A549 (cell line): ENCODE results near the gene MCTP2. TPM values are rescaled to one million over a fixed set of nuclear protein-coding genes. Genes with fewer than 3 reads are reported as not detected.

Experiments
- ATAC-seq, 2 experiments: fragments of 200-7000 bp in 1 of 2; fragments of >200 bp in 1 of 2; cut with Nextera tagmentation in 1 of 2; cut with Tn5 transposase in 1 of 2; 3 replicates each; pipeline versions ENCODE4 v1.8.0 to v1.9.1; 2018 to 2020; ENCODE audit warnings: mild to moderate bottlenecking in 1 of 2, moderate library complexity in 1 of 2
- CTCF ChIA-PET: fragments of 300-600 bp; sonication (Branson Sonifier 250); formaldehyde crosslinking; extraction: SDS; loops from one replicate; lab custom pipeline; 2021; ENCODE audit warnings: antibody characterized with exemption, inconsistent platforms; lab: Yijun Ruan, JAX
- POLR2A ChIA-PET: fragments of 350-600 bp; formaldehyde crosslinking; extraction: SDS; loops from one replicate; lab custom pipeline; 2021; ENCODE audit warnings: antibody characterized with exemption, inconsistent platforms; lab: Yijun Ruan, JAX
- DNase-seq, 2 experiments: peaks; one replicate each; pipeline versions ENCODE4 v3.0.0 to v3.0.0-alpha.2; 2011 to 2016; ENCODE audit warnings: low read depth in 1 of 2, low spot score in 1 of 2
- FAIRE-seq: peaks from 2 replicates; lab custom pipeline; 2011; peaks lifted over from hg19 to GRCh38; lab: Jason Lieb, UNC
- H3K27ac ChIP-seq, 2 experiments: fragments of >200 bp; sonication (Bioruptor Twin); formaldehyde crosslinking; 3 replicates each; pipeline ENCODE4 v1.5.1; 2016 to 2017
- H3K4me1 ChIP-seq: fragments of >200 bp; sonication (Bioruptor Twin); formaldehyde crosslinking; 3 replicates; pipeline ENCODE4 v1.6.1; 2016
- H3K4me2 ChIP-seq: fragments of >200 bp; sonication (Bioruptor Twin); formaldehyde crosslinking; 3 replicates; pipeline ENCODE4 v1.6.1; 2016
- H3K4me3 ChIP-seq: fragments of >200 bp; sonication (Bioruptor Twin); formaldehyde crosslinking; 3 replicates; pipeline ENCODE4 v1.5.1; 2016
- H3K9me3 ChIP-seq: fragments of >200 bp; sonication (Bioruptor Twin); formaldehyde crosslinking; 3 replicates; pipeline ENCODE4 v1.6.1; 2016
- BCL3 ChIP-seq: fragments of >200 bp; sonication (Bioruptor Twin); formaldehyde crosslinking; IDR thresholded peaks from 3 replicates; pipeline ENCODE4 v1.6.1; 2016
- BHLHE40 ChIP-seq: IDR thresholded peaks from 2 replicates; pipeline ENCODE4 v1.6.1; 2012; ENCODE audit warnings: low read depth, low read length, inconsistent platforms
- CBX2 ChIP-seq: fragments of 200-600 bp; sonication (generic); IDR thresholded peaks from 2 replicates; pipeline ENCODE4 v1.6.1; 2016; ENCODE audit warnings: low read depth, mild to moderate bottlenecking, borderline replicate concordance
- CEBPB ChIP-seq, 2 experiments: fragments of >200 bp in 1 of 2; sonication (Bioruptor Twin) in 1 of 2; formaldehyde crosslinking in 1 of 2; IDR thresholded peaks; 2 replicates each; pipeline ENCODE4 v1.6.1; 2012 to 2016
- EP300 ChIP-seq, 2 experiments: fragments of >200 bp; sonication (Bioruptor Twin); formaldehyde crosslinking; IDR thresholded peaks; 2 replicates in 1 of 2; 3 replicates in 1 of 2; pipeline ENCODE4 v1.6.1; 2016 to 2017
- ESRRA ChIP-seq: fragments of 150-350 bp; IDR thresholded peaks from 2 replicates; pipeline ENCODE4 v1.6.1; 2014; ENCODE audit warnings: mild to moderate bottlenecking, low read length, borderline replicate concordance
- FOSB ChIP-seq: fragments of 250-450 bp; sonication (Bioruptor Pico); IDR thresholded peaks from 2 replicates; pipeline ENCODE4 v1.5.0; 2020; ENCODE audit warnings: mild to moderate bottlenecking, moderate library complexity
- FOSL2 ChIP-seq, 2 experiments: fragments of 450-650 bp in 1 of 2; fragments of >200 bp in 1 of 2; sonication (Bioruptor Twin) in 1 of 2; formaldehyde crosslinking; IDR thresholded peaks; 2 replicates each; pipeline versions ENCODE4 v1.5.0 to v1.6.1; 2016 to 2020; ENCODE audit warnings: mild to moderate bottlenecking in 1 of 2, moderate library complexity in 1 of 2
- HDAC2 ChIP-seq: fragments of 200-600 bp; sonication (generic); IDR thresholded peaks from 2 replicates; pipeline ENCODE4 v1.6.1; 2016
- HMGXB4 ChIP-seq: fragments of 250-450 bp; sonication (Bioruptor Pico); IDR thresholded peaks from 2 replicates; pipeline ENCODE4 v1.5.0; 2021; ENCODE audit warnings: mild to moderate bottlenecking, moderate library complexity, borderline replicate concordance
- HOXA7 ChIP-seq: fragments of 250-450 bp; sonication (Bioruptor Pico); IDR thresholded peaks from 2 replicates; pipeline ENCODE4 v1.5.0; 2020; ENCODE audit warnings: mild to moderate bottlenecking, moderate library complexity
- HOXB5 ChIP-seq: fragments of 250-450 bp; sonication (Bioruptor Pico); IDR thresholded peaks from 2 replicates; pipeline ENCODE4 v1.5.0; 2020; ENCODE audit warnings: mild to moderate bottlenecking, moderate library complexity
- JUN ChIP-seq, 2 experiments: fragments of >200 bp; sonication (Bioruptor Twin); formaldehyde crosslinking; IDR thresholded peaks; 2 replicates in 1 of 2; 3 replicates in 1 of 2; pipeline ENCODE4 v1.6.1; 2016 to 2017
- KDM5A ChIP-seq: fragments of 200-600 bp; sonication (generic); IDR thresholded peaks from 2 replicates; pipeline ENCODE4 v1.6.1; 2016; ENCODE audit warnings: antibody characterized with exemption, mild to moderate bottlenecking
- MAZ ChIP-seq: fragments of 150-350 bp; IDR thresholded peaks from 2 replicates; pipeline ENCODE4 v1.6.1; 2014; ENCODE audit warnings: antibody characterized with exemption, low read depth, low read length, borderline replicate concordance
- NPAS2 ChIP-seq: fragments of 250-450 bp; sonication (Bioruptor Pico); IDR thresholded peaks from 2 replicates; pipeline ENCODE4 v1.8.0; 2022; ENCODE audit warnings: mild to moderate bottlenecking, moderate library complexity, borderline replicate concordance
- PHF8 ChIP-seq: fragments of 200-600 bp; sonication (generic); IDR thresholded peaks from 2 replicates; pipeline ENCODE4 v1.6.1; 2016; ENCODE audit warnings: low read depth, mild to moderate bottlenecking, antibody characterized with exemption, moderate library complexity, borderline replicate concordance
- POLR2A ChIP-seq: IDR thresholded peaks from 2 replicates; pipeline ENCODE4 v1.6.1; 2012; ENCODE audit warnings: mild to moderate bottlenecking, low read length
- RAD21 ChIP-seq, 2 experiments: fragments of >200 bp in 1 of 2; sonication (Bioruptor Twin) in 1 of 2; formaldehyde crosslinking in 1 of 2; IDR thresholded peaks in 1 of 2; conservative IDR thresholded peaks in 1 of 2; 2 replicates in 1 of 2; 3 replicates in 1 of 2; pipeline ENCODE4 v1.6.1; 2012 to 2018; ENCODE audit warnings: inconsistent platforms in 1 of 2
- RCOR1 ChIP-seq: fragments of 150-350 bp; IDR thresholded peaks from 2 replicates; pipeline ENCODE4 v1.6.1; 2014; ENCODE audit warnings: antibody characterized with exemption, low read length, low read depth
- RFX5 ChIP-seq: fragments of 450-650 bp; IDR thresholded peaks from 2 replicates; pipeline ENCODE4 v1.7.1; 2014; ENCODE audit warnings: antibody characterized with exemption, mild to moderate bottlenecking, moderate library complexity
- RNF2 ChIP-seq: fragments of 200-600 bp; sonication (generic); IDR thresholded peaks from 2 replicates; pipeline ENCODE4 v1.6.1; 2016; ENCODE audit warnings: low read depth, mild to moderate bottlenecking, antibody characterized with exemption, moderate library complexity, borderline replicate concordance
- SREBF2 ChIP-seq: fragments of 450-650 bp; IDR thresholded peaks from 2 replicates; pipeline ENCODE4 v1.6.1; 2014; ENCODE audit warnings: mild to moderate bottlenecking, moderate library complexity
- TP53 ChIP-seq: fragments of 250-450 bp; sonication (Bioruptor Pico); IDR thresholded peaks from 2 replicates; pipeline ENCODE4 v1.5.0; 2021; ENCODE audit warnings: mild to moderate bottlenecking, moderate library complexity
- ZFP36 ChIP-seq: fragments of 450-650 bp; IDR thresholded peaks from 2 replicates; pipeline ENCODE4 v1.6.1; 2014; ENCODE audit warnings: borderline replicate concordance; ENCODE audit not compliant: partially characterized antibody
- ZNF302 ChIP-seq: fragments of 250-450 bp; sonication (Bioruptor Pico); IDR thresholded peaks from 2 replicates; pipeline ENCODE4 v1.9.0; 2021; ENCODE audit warnings: inconsistent platforms, mild to moderate bottlenecking, moderate library complexity
- ZSCAN20 ChIP-seq: fragments of 250-450 bp; sonication (Bioruptor Pico); IDR thresholded peaks from 2 replicates; pipeline ENCODE4 v1.8.0; 2022; ENCODE audit warnings: mild to moderate bottlenecking, moderate library complexity
- WGBS: methylation state at CpG from one replicate; pipeline ENCODE4 v1.1.6; 2017; ENCODE audit errors: missing lambda C conversion rate; 5-methylcytosine and 5-hydroxymethylcytosine counted together
- polyA plus RNA-seq, 4 experiments: library from polyadenylated mRNA; depleted of rRNA in 3 of 4; stranded (reverse); fragments of >200 nt; fragmentation: RNase III in 1 of 4; extraction: RNeasy Plus Mini Kit Qiagen cat#74134 plus additional on column Dnase treatment in 1 of 4; gene quantifications; 2 replicates in 3 of 4; 3 replicates in 1 of 4; pipeline ENCODE4 v1.2.3, GENCODE V29; 2011 to 2017
- TF ChIP-seq, protein P1 (sequence below): fragments of 450-650 bp; IDR thresholded peaks from 2 replicates; pipeline ENCODE4 v1.6.1; 2014; ENCODE audit warnings: antibody characterized with exemption
- TF ChIP-seq, protein P2 (sequence below): fragments of >200 bp; sonication (Bioruptor Twin); formaldehyde crosslinking; IDR thresholded peaks from 2 replicates; pipeline ENCODE4 v1.6.1; 2016

MCTP2 gene
- polyA plus RNA-seq, 2 of the 4 experiments (the other 2 are of a cell fraction), result not detected

GRCh38 chr15:94233441-94233840, 2.1 kb downstream of the MCTP2 start:
- ATAC-seq (no peak), DNase-seq (no peak), FAIRE-seq (no peak)
- 2% methylated on average over 3 of the region's 3 CpGs for WGBS
- CTCF ChIA-PET, result no interaction called here
- no peak overlapping the region for H3K4me2 ChIP-seq
- H3K4me3 ChIP-seq, result no peak overlapping the region
- POLR2A ChIA-PET, result no interaction called here
- H3K4me1 ChIP-seq, result no peaks in the 10 kb centered on the region
- H3K27ac ChIP-seq, result no peak overlapping the region
- TF ChIP-seq RCOR1 (no peak), FOSL2 (IDR thresholded peaks at IDR 0.05) (no peak), FOSL2 (CRISPR knock-in tag; IDR thresholded peaks at IDR 0.05) (no peak), HOXA7 (CRISPR knock-in tag) (no peak)
- TF ChIP-seq, protein P1, sequence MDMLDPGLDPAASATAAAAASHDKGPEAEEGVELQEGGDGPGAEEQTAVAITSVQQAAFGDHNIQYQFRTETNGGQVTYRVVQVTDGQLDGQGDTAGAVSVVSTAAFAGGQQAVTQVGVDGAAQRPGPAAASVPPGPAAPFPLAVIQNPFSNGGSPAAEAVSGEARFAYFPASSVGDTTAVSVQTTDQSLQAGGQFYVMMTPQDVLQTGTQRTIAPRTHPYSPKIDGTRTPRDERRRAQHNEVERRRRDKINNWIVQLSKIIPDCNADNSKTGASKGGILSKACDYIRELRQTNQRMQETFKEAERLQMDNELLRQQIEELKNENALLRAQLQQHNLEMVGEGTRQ, result no peak
- no peaks in the 10 kb centered on the region; the same call in 2 of the 3 replicates for H3K9me3 ChIP-seq

- no peak overlapping the region for H3K27ac ChIP-seq
- TF ChIP-seq ZNF302 (CRISPR knock-in tag) (no peak), HMGXB4 (CRISPR knock-in tag) (no peak), HOXA7 (CRISPR knock-in tag) (no peak), RNF2 (no peak), MAZ (no peak), EP300 (IDR thresholded peaks at IDR 0.05) (no peak), CEBPB (IDR thresholded peaks at IDR 0.05) (no peak), NPAS2 (no peak), RCOR1 (no peak), PHF8 (no peak), RFX5 (no peak), FOSL2 (IDR thresholded peaks at IDR 0.05) (no peak), FOSL2 (CRISPR knock-in tag; IDR thresholded peaks at IDR 0.05) (no peak), FOSB (no peak), TP53 (CRISPR knock-in tag) (no peak)
- H3K4me3 ChIP-seq, result no peak overlapping the region
- FAIRE-seq (no peak), DNase-seq (no peak), ATAC-seq (no peak)
- H3K9me3 ChIP-seq, result peaks cover 2% of the 10 kb centered on the region; the same call in 1 of the 3 replicates
- ChIA-PET CTCF (no interaction called here), POLR2A (no interaction called here)
- WGBS, result 1% methylated on average over 3 of the region's 3 CpGs
- no peaks in the 10 kb centered on the region for H3K4me1 ChIP-seq
- no peak overlapping the region for H3K4me2 ChIP-seq
Measured at GRCh38 chr15:94234300-94234699, 2.9 kb downstream of the MCTP2 start.

DNA sequence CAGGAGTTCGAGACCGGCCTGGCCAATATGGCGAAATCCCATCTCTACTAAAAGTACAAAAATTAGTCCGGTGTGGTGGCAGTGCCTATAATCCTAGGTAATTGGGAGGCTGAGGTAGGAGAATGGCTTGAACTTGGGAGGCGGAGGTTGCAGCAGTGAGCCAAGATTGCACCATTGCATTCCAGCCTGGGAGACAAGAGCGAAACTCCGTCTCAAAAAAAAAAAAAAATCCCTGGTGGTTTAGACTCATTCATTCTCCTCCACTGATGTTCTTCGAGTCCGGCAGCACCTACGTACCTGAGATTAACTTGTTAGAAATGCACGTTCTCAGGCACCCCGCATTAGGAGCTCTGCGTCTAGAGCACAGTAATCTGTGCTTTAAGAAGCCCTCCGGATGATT, 3.7 kb downstream of the MCTP2 start:
- DNase-seq (no peak), FAIRE-seq (no peak), ATAC-seq (no peak)
- H3K4me3 ChIP-seq, result no peak overlapping the region
- TF ChIP-seq ZSCAN20 (no peak), KDM5A (no peak), ESRRA (no peak), PHF8 (no peak), HDAC2 (no peak), POLR2A (no peak), BHLHE40 (no peak), CBX2 (no peak), SREBF2 (no peak), FOSL2 (IDR thresholded peaks at IDR 0.05) (no peak), FOSL2 (CRISPR knock-in tag; IDR thresholded peaks at IDR 0.05) (no peak), NPAS2 (no peak), HOXB5 (no peak), TP53 (CRISPR knock-in tag) (no peak), JUN (IDR thresholded peaks at IDR 0.05) (no peak), BCL3 (no peak), RAD21 (conservative IDR thresholded peaks at IDR 0.05 in 1 of 2, IDR thresholded peaks at IDR 0.05 in 1 of 2) (no peak), ZFP36 (no peak), CEBPB (IDR thresholded peaks at IDR 0.05) (no peak)
- TF ChIP-seq, protein P2, sequence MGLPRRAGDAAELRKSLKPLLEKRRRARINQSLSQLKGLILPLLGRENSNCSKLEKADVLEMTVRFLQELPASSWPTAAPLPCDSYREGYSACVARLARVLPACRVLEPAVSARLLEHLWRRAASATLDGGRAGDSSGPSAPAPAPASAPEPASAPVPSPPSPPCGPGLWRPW, result no peak
- TF ChIP-seq, protein P1, result no peak
- no peak overlapping the region for H3K27ac ChIP-seq
- no peak overlapping the region for H3K4me2 ChIP-seq
- POLR2A ChIA-PET, result no interaction called here
- CTCF ChIA-PET, result interaction anchor here (0.7 kb wide), 1 partner anchor 974 kb away, joined by 4 read pairs; no protein-coding TSS in a partner anchor
- 42% methylated on average over 14 of the region's 14 CpGs for whole genome bisulfite sequencing
- H3K4me1 ChIP-seq, result no peaks in the 10 kb centered on the region
- H3K9me3 ChIP-seq, result peaks cover 3% of the 10 kb centered on the region; the same call in 1 of the 3 replicates
